Measurements from ENCODE around the gene SOX10. TPM values are rescaled to one million over a fixed set of nuclear protein-coding genes. Genes with fewer than 3 reads are reported as not detected.

The SOX10 gene
- total RNA-seq, 1 experiment from 2014 or later = not detected

DNA sequence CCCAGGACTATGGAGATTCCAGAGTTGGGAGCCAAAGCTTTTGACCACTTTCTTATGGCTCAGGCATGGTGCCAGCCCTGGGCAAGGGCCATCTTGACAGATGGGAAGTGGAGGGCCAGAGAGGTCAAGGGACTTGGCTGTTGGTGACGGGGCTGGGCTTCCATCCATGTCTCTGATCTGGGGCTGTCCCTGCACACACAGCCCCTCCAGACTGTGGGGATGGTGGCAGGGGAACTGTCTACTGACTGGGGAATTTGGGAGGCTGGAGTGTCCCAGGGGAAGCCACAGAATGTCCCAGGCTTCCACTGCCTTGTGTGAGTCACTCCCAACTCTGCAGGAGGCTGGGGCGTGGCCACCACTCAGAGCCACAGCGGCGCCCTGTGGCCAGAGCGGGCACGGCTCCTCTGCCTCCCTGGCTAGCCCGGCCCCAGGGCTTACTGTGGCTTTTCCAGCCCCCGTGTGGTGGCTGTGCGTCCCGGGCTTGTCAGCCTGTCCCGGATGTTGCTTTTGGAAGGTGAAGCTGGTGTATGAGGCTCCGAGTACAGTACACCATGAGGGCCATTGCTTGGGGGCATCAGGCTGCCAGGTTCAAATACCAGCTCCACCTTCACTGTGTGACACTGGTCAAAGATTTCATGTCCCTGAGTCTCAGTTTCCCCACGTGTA lies 50.5 kb downstream of the SOX10 start:
- TF ChIP-seq JUND (IDR thresholded peaks at IDR 0.05) = peak; percentile 76
- peak; percentile 78 for TF ChIP-seq RAD21 (IDR thresholded peaks at IDR 0.05; ENCODE audit: low read depth)
- 0 out of 2 replicates have a peak, but pooled peaks have one; percentile 57 for TF ChIP-seq CBX3 (IDR thresholded peaks at IDR 0.05; ENCODE audit: low read depth)
- no peak for TF ChIP-seq CEBPB (IDR thresholded peaks at IDR 0.05; ENCODE audit: low read depth)
- no peak for TF ChIP-seq ZFX (IDR thresholded peaks at IDR 0.05)
- TF ChIP-seq, protein P1, sequence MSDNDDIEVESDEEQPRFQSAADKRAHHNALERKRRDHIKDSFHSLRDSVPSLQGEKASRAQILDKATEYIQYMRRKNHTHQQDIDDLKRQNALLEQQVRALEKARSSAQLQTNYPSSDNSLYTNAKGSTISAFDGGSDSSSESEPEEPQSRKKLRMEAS (IDR thresholded peaks at IDR 0.05) = peak; percentile 24; the same call in 1 of the 2 replicates
- peak; percentile 28 for TF ChIP-seq TCF7L2 (IDR thresholded peaks at IDR 0.05; ENCODE audit: borderline replicate concordance, extremely low read depth, insufficient read depth, insufficient read length)
- TF ChIP-seq, protein P2, sequence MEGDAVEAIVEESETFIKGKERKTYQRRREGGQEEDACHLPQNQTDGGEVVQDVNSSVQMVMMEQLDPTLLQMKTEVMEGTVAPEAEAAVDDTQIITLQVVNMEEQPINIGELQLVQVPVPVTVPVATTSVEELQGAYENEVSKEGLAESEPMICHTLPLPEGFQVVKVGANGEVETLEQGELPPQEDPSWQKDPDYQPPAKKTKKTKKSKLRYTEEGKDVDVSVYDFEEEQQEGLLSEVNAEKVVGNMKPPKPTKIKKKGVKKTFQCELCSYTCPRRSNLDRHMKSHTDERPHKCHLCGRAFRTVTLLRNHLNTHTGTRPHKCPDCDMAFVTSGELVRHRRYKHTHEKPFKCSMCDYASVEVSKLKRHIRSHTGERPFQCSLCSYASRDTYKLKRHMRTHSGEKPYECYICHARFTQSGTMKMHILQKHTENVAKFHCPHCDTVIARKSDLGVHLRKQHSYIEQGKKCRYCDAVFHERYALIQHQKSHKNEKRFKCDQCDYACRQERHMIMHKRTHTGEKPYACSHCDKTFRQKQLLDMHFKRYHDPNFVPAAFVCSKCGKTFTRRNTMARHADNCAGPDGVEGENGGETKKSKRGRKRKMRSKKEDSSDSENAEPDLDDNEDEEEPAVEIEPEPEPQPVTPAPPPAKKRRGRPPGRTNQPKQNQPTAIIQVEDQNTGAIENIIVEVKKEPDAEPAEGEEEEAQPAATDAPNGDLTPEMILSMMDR (IDR thresholded peaks at IDR 0.05 in 2 of 3, conservative IDR thresholded peaks at IDR 0.05 in 1 of 3; ENCODE audit: borderline replicate concordance in 1 of 3, insufficient read depth in 1 of 3, low read depth in 2 of 3, low read length in 2 of 3) = peak; percentile 95 to 99 (median 97)
- TF ChIP-seq, protein P3, sequence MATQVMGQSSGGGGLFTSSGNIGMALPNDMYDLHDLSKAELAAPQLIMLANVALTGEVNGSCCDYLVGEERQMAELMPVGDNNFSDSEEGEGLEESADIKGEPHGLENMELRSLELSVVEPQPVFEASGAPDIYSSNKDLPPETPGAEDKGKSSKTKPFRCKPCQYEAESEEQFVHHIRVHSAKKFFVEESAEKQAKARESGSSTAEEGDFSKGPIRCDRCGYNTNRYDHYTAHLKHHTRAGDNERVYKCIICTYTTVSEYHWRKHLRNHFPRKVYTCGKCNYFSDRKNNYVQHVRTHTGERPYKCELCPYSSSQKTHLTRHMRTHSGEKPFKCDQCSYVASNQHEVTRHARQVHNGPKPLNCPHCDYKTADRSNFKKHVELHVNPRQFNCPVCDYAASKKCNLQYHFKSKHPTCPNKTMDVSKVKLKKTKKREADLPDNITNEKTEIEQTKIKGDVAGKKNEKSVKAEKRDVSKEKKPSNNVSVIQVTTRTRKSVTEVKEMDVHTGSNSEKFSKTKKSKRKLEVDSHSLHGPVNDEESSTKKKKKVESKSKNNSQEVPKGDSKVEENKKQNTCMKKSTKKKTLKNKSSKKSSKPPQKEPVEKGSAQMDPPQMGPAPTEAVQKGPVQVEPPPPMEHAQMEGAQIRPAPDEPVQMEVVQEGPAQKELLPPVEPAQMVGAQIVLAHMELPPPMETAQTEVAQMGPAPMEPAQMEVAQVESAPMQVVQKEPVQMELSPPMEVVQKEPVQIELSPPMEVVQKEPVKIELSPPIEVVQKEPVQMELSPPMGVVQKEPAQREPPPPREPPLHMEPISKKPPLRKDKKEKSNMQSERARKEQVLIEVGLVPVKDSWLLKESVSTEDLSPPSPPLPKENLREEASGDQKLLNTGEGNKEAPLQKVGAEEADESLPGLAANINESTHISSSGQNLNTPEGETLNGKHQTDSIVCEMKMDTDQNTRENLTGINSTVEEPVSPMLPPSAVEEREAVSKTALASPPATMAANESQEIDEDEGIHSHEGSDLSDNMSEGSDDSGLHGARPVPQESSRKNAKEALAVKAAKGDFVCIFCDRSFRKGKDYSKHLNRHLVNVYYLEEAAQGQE (IDR thresholded peaks at IDR 0.05; ENCODE audit: low read depth) = no peak
- TF ChIP-seq POLR2AphosphoS5 (IDR thresholded peaks at IDR 0.05; ENCODE audit: low read depth, low read length) = peak; percentile 45; the same call in 1 of the 2 replicates
- peak; percentile 9 for TF ChIP-seq YY1 (IDR thresholded peaks at IDR 0.05; ENCODE audit: extremely low read depth, insufficient replicate concordance, low read depth, low read length)
- TF ChIP-seq, protein P4, sequence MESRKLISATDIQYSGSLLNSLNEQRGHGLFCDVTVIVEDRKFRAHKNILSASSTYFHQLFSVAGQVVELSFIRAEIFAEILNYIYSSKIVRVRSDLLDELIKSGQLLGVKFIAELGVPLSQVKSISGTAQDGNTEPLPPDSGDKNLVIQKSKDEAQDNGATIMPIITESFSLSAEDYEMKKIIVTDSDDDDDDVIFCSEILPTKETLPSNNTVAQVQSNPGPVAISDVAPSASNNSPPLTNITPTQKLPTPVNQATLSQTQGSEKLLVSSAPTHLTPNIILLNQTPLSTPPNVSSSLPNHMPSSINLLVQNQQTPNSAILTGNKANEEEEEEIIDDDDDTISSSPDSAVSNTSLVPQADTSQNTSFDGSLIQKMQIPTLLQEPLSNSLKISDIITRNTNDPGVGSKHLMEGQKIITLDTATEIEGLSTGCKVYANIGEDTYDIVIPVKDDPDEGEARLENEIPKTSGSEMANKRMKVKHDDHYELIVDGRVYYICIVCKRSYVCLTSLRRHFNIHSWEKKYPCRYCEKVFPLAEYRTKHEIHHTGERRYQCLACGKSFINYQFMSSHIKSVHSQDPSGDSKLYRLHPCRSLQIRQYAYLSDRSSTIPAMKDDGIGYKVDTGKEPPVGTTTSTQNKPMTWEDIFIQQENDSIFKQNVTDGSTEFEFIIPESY (IDR thresholded peaks at IDR 0.05; ENCODE audit: extremely low read depth, insufficient replicate concordance, low read length) = no peak
- no peak for TF ChIP-seq ELF1 (IDR thresholded peaks at IDR 0.05; ENCODE audit: borderline replicate concordance, low read depth)
- peak; percentile 69 for TF ChIP-seq FOSL1 (IDR thresholded peaks at IDR 0.05; ENCODE audit: low read depth)
- no peak for TF ChIP-seq EZH2phosphoT487 (IDR thresholded peaks at IDR 0.05; ENCODE audit: borderline replicate concordance)
- Histone ChIP-seq H3K9ac (ENCODE audit: low read length) (peak overlapping the region; percentile 59), H3K4me2 (ENCODE audit: low read length) (peak overlapping the region; percentile 71), H3K36me3 (ENCODE audit: control insufficient read depth in 1 of 2, insufficient read depth in 2 of 2, low read length in 2 of 2) (peaks cover 6 to 18% of the 10 kb centered on the region in 2 experiments; a peak in 3 of 4 replicates), H3K27me3 (ENCODE audit: insufficient read depth, low read length) (no peaks in the 10 kb centered on the region), H4K20me1 (ENCODE audit: insufficient read depth) (no peaks in the 10 kb centered on the region), H3K4me1 (ENCODE audit: control insufficient read depth in 1 of 2, insufficient read depth in 2 of 2, low read length in 2 of 2) (peaks cover 13 to 18% of the 10 kb centered on the region in 2 experiments), H3K9me2 (ENCODE audit: insufficient read depth) (no peaks in the 10 kb centered on the region), H3K4me3 (replicated peaks in 1 of 2; ENCODE audit: low read depth in 1 of 2, low read length in 2 of 2) (peak overlapping the region in 1 of 2 experiments; percentile 9; a peak in 1 of 4 replicates), H3K27ac (ENCODE audit: low read depth, low read length) (peak overlapping the region; percentile 78), H3K9me3 (ENCODE audit: control insufficient read depth in 1 of 2, insufficient read depth in 1 of 2, low read depth in 1 of 2, low read length in 2 of 2) (no peaks in the 10 kb centered on the region), H3K79me2 (ENCODE audit: insufficient read depth, low read length) (no peaks in the 10 kb centered on the region), H2AFZ (ENCODE audit: low read depth, low read length, poor library complexity, severe bottlenecking) (no peak overlapping the region)
- CTCF ChIA-PET = interaction anchor here (0.6 to 2.2 kb wide), 10 partner anchors 9 to 70 kb away, joined by 3 to 13 read pairs (median 3); partner anchors contain the start of genes C22orf23 and POLR2F
- intact Hi-C loops (cut with micrococcal nuclease) = loop anchor here (1.0 to 10.0 kb wide), 3 partner anchors 29 to 49 kb away; no protein-coding TSS in a partner anchor
- no TSS peak for BruUV-seq (replicated peaks)
- peak; percentile 83 for DNase-seq (ENCODE audit: low read depth, low spot score)
- ATAC-seq = peak; percentile 96
- RAD21 ChIA-PET (ENCODE audit: low non-redundant PET in 1 of 2, low total read pairs in 2 of 2, uncharacterized antibody in 2 of 2, unreplicated experiment in 2 of 2) = interaction anchor here in 1 of 2 experiments (0.6 kb wide), 1 partner anchor 116 kb away, joined by 3 read pairs; no protein-coding TSS in a partner anchor
- POLR2A ChIA-PET = interaction anchor here (0.8 kb wide), 1 partner anchor 36 kb away, joined by 3 read pairs; no protein-coding TSS in a partner anchor
